AG04449 (cell line): ENCODE measurements around the gene PTPRC.

Source experiments
- CTCF ChIA-PET: fragments of 350-600 bp; formaldehyde crosslinking; extraction: SDS; loops from one replicate; lab custom pipeline; 2021; ENCODE audit warnings: antibody characterized with exemption; lab: Yijun Ruan, JAX
- POLR2A ChIA-PET: fragments of 400-600, 350-600 bp; formaldehyde crosslinking; extraction: SDS; loops from one replicate; lab custom pipeline; 2020; ENCODE audit warnings: antibody characterized with exemption, inconsistent platforms; lab: Yijun Ruan, JAX
- DNase-seq: peaks from one replicate; pipeline ENCODE4 v3.0.0-alpha.2; 2010; ENCODE audit warnings: low read depth, low spot score
- H3K4me3 ChIP-seq: 2 replicates; pipeline ENCODE4 v1.5.1; 2011; ENCODE audit warnings: low read depth, mild to moderate bottlenecking, control low read depth, low read length
- CTCF ChIP-seq: IDR thresholded peaks from one replicate; pipeline ENCODE4 v1.5.1; 2011; ENCODE audit warnings: mild to moderate bottlenecking, moderate library complexity, low read length, control low read depth, inconsistent platforms; ENCODE audit not compliant: insufficient read depth; ENCODE audit errors: missing control alignments

PTPRC gene

GRCh38 chr1:198755715-198756114 is 116.9 kb downstream of the PTPRC start:
- no peak for DNase-seq
- ChIA-PET CTCF (interaction anchor here (1.3 to 5.0 kb wide), 9 partner anchors 9 to 796 kb away, joined by 3 to 38 read pairs (median 18); no protein-coding TSS in a partner anchor), POLR2A (no interaction called here)
- no peak overlapping the region for H3K4me3 ChIP-seq
- TF ChIP-seq CTCF, result no peak

GRCh38 chr1:198756470-198756869 is 117.6 kb downstream of the PTPRC start:
- TF ChIP-seq CTCF, result no peak
- DNase-seq, result no peak
- POLR2A ChIA-PET, result no interaction called here
- CTCF ChIA-PET, result interaction anchor here (1.0 to 5.0 kb wide), 16 partner anchors 9 to 910 kb away, joined by 3 to 38 read pairs (median 4); no protein-coding TSS in a partner anchor
- H3K4me3 ChIP-seq, result no peak overlapping the region

GRCh38 chr1:198761859-198762616 is 123.2 kb downstream of the PTPRC start:
- no peak for TF ChIP-seq CTCF
- H3K4me3 ChIP-seq, result no peak overlapping the region
- ChIA-PET POLR2A (no interaction called here), CTCF (interaction anchor here (3.6 kb wide), 1 partner anchor 351 kb away, joined by 15 read pairs; no protein-coding TSS in a partner anchor)
- no peak for DNase-seq

GRCh38 chr1:198763298-198763714 is 124.5 kb downstream of the PTPRC start:
- no peak for TF ChIP-seq CTCF
- CTCF ChIA-PET, result interaction anchor here (1.3 to 4.0 kb wide), 3 partner anchors 7 to 787 kb away, joined by 4 to 19 read pairs (median 4); no protein-coding TSS in a partner anchor
- H3K4me3 ChIP-seq, result no peak overlapping the region
- POLR2A ChIA-PET, result no interaction called here
- DNase-seq, result no peak

- no peak for TF ChIP-seq CTCF
- ChIA-PET CTCF (interaction anchor here (1.3 to 4.0 kb wide), 4 partner anchors 9 to 785 kb away, joined by 3 to 19 read pairs (median 4); no protein-coding TSS in a partner anchor), POLR2A (no interaction called here)
- H3K4me3 ChIP-seq, result no peak overlapping the region
- no peak for DNase-seq
Observed at GRCh38 chr1:198764748-198765147, 125.9 kb downstream of the PTPRC start.

- POLR2A ChIA-PET, result no interaction called here
Observed at GRCh38 chr1:198765416-198765815, 126.6 kb downstream of the PTPRC start.

More at GRCh38 chr1:198765416-198765815, 126.6 kb downstream of the PTPRC start:
- no peak overlapping the region for H3K4me3 ChIP-seq
- CTCF ChIA-PET, result interaction anchor here (0.5 to 4.0 kb wide), 3 partner anchors 9 to 699 kb away, joined by 3 to 19 read pairs (median 3); no protein-coding TSS in a partner anchor
- no peak for DNase-seq
- no peak for TF ChIP-seq CTCF
